Loucy (cell line): ENCODE measurements around the gene MRPS9.

Experiments
- H2AFZ ChIP-seq: fragments of 200-600 bp; sonication (generic); 2 replicates; pipeline ENCODE4 v1.6.0; 2016; ENCODE audit warnings: antibody characterized with exemption, mild to moderate bottlenecking, low read length, moderate library complexity
- H3F3A ChIP-seq: fragments of 200-600 bp; 2 replicates; pipeline ENCODE4 v1.6.0; 2016; ENCODE audit warnings: antibody characterized with exemption, low read depth, mild to moderate bottlenecking
- H3K27me3 ChIP-seq: fragments of 200-600 bp; sonication (generic); 2 replicates; pipeline ENCODE4 v1.6.1; 2014; ENCODE audit warnings: low read length, mild to moderate bottlenecking; ENCODE audit not compliant: insufficient read depth, poor library complexity, severe bottlenecking
- H3K36me3 ChIP-seq: fragments of 200-600 bp; sonication (generic); 2 replicates; pipeline ENCODE4 v1.6.1; 2016; ENCODE audit warnings: low read length; ENCODE audit not compliant: insufficient read depth
- H3K4me1 ChIP-seq: fragments of 200-600 bp; sonication (generic); 2 replicates; pipeline ENCODE4 v1.5.1; 2014; ENCODE audit warnings: low read length, mild to moderate bottlenecking; ENCODE audit not compliant: insufficient read depth, poor library complexity, severe bottlenecking
- H3K4me2 ChIP-seq: fragments of 200-600 bp; sonication (generic); 2 replicates; pipeline ENCODE4 v1.6.0; 2014; ENCODE audit warnings: antibody characterized with exemption, low read length, low read depth, mild to moderate bottlenecking; ENCODE audit not compliant: poor library complexity, severe bottlenecking
- H3K4me3 ChIP-seq: fragments of 200-600 bp; sonication (generic); 2 replicates; pipeline ENCODE4 v1.5.1; 2014; ENCODE audit warnings: low read length, mild to moderate bottlenecking, mixed read lengths; ENCODE audit not compliant: poor library complexity, severe bottlenecking
- H3K79me2 ChIP-seq: fragments of 200-600 bp; sonication (generic); 2 replicates; pipeline ENCODE4 v1.6.1; 2014; ENCODE audit warnings: low read length; ENCODE audit not compliant: insufficient read depth
- H3K9ac ChIP-seq: fragments of 200-600 bp; sonication (generic); 2 replicates; pipeline ENCODE4 v1.6.0; 2014; ENCODE audit warnings: mild to moderate bottlenecking, low read depth, low read length, moderate library complexity; ENCODE audit not compliant: poor library complexity, severe bottlenecking
- H3K9me2 ChIP-seq: fragments of 200-600 bp; sonication (generic); replicated peaks from 2 replicates; pipeline ENCODE4 v1.6.1; 2016; ENCODE audit warnings: low read depth, low read length, mixed read lengths
- H3K9me3 ChIP-seq: fragments of 200-600 bp; sonication (generic); 2 replicates; pipeline ENCODE4 v1.6.1; 2014; ENCODE audit warnings: mild to moderate bottlenecking, antibody characterized with exemption, low read length, low read depth; ENCODE audit not compliant: insufficient read depth
- H4K20me1 ChIP-seq: fragments of 200-600 bp; sonication (generic); 2 replicates; pipeline ENCODE4 v1.6.0; 2014; ENCODE audit warnings: antibody characterized with exemption, low read length, mild to moderate bottlenecking; ENCODE audit not compliant: insufficient read depth, poor library complexity, severe bottlenecking
- EZH2phosphoT487 ChIP-seq: fragments of 200-600 bp; IDR thresholded peaks from 2 replicates; pipeline ENCODE4 v1.6.1; 2018; ENCODE audit warnings: antibody characterized with exemption, mild to moderate bottlenecking, moderate library complexity, borderline replicate concordance
- TF ChIP-seq, protein P1 (sequence below): fragments of 200-600 bp; sonication (generic); conservative IDR thresholded peaks from 2 replicates; pipeline ENCODE4 v1.5.1; 2014; ENCODE audit warnings: mild to moderate bottlenecking, antibody characterized with exemption, low read length

MRPS9 gene

DNA sequence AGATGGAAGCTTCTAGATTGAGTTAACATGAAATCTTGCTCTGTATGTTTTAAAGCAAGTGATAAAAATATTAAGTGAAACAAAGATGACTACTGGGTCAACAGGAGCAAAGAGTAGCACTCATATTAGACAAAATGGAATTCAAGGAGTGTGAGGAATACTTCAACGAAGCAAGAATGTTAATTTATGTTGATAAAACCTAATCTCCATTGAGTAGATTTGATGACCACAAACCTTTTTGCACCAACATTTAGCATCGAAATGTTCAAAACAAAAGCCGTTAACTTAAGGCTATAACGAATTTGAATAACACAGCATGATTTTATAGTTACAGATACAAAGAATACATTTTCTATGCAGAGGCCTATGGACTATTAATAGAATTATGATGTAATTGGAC is 35.7 kb downstream of the MRPS9 start:
- no peaks in the 10 kb centered on the region for H3K9me3 ChIP-seq
- no peak overlapping the region for H3K4me2 ChIP-seq
- peaks cover 3% of the 10 kb centered on the region; the same call in 1 of the 2 replicates for H3K36me3 ChIP-seq
- H3F3A ChIP-seq = no peaks in the 10 kb centered on the region
- no peak overlapping the region for H3K9ac ChIP-seq
- no peaks in the 10 kb centered on the region for H4K20me1 ChIP-seq
- H3K4me1 ChIP-seq = peaks cover 10% of the 10 kb centered on the region
- H2AFZ ChIP-seq = no peak overlapping the region
- no peak for TF ChIP-seq EZH2phosphoT487
- TF ChIP-seq, protein P1, sequence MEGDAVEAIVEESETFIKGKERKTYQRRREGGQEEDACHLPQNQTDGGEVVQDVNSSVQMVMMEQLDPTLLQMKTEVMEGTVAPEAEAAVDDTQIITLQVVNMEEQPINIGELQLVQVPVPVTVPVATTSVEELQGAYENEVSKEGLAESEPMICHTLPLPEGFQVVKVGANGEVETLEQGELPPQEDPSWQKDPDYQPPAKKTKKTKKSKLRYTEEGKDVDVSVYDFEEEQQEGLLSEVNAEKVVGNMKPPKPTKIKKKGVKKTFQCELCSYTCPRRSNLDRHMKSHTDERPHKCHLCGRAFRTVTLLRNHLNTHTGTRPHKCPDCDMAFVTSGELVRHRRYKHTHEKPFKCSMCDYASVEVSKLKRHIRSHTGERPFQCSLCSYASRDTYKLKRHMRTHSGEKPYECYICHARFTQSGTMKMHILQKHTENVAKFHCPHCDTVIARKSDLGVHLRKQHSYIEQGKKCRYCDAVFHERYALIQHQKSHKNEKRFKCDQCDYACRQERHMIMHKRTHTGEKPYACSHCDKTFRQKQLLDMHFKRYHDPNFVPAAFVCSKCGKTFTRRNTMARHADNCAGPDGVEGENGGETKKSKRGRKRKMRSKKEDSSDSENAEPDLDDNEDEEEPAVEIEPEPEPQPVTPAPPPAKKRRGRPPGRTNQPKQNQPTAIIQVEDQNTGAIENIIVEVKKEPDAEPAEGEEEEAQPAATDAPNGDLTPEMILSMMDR = no peak
- H3K79me2 ChIP-seq = no peaks in the 10 kb centered on the region
- no peak overlapping the region for H3K4me3 ChIP-seq
- H3K9me2 ChIP-seq = no peaks in the 10 kb centered on the region
- H3K27me3 ChIP-seq = no peaks in the 10 kb centered on the region

DNA sequence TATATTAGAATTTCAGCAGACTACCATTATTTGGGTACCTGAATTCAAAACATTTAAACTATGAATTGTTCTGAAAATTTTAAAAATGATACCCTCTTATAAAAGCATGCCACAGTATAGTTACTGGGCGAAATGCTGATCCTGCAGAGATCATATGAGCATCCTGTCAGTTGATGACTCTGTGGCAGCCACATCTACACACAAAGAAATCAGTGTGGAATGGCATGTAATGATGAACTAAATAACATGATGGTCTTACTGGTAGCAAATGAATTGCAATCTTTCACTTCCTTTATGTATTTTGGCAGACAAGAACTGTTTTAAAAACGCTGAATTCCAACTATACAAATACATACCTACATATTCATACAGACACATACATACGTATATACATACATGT is 38.3 kb downstream of the MRPS9 start:
- H3F3A ChIP-seq = no peaks in the 10 kb centered on the region
- H3K36me3 ChIP-seq = 0 out of 2 replicates have a peak, but pooled peaks cover 3% of the 10 kb centered on the region
- H3K4me1 ChIP-seq = peaks cover 10% of the 10 kb centered on the region
- no peaks in the 10 kb centered on the region for H3K9me2 ChIP-seq
- H3K4me2 ChIP-seq = no peak overlapping the region
- no peak overlapping the region for H3K4me3 ChIP-seq
- no peak overlapping the region for H2AFZ ChIP-seq
- no peak overlapping the region for H3K9ac ChIP-seq
- no peaks in the 10 kb centered on the region for H3K9me3 ChIP-seq
- H3K79me2 ChIP-seq = no peaks in the 10 kb centered on the region
- no peaks in the 10 kb centered on the region for H3K27me3 ChIP-seq
- no peak for TF ChIP-seq EZH2phosphoT487
- H4K20me1 ChIP-seq = no peaks in the 10 kb centered on the region

DNA sequence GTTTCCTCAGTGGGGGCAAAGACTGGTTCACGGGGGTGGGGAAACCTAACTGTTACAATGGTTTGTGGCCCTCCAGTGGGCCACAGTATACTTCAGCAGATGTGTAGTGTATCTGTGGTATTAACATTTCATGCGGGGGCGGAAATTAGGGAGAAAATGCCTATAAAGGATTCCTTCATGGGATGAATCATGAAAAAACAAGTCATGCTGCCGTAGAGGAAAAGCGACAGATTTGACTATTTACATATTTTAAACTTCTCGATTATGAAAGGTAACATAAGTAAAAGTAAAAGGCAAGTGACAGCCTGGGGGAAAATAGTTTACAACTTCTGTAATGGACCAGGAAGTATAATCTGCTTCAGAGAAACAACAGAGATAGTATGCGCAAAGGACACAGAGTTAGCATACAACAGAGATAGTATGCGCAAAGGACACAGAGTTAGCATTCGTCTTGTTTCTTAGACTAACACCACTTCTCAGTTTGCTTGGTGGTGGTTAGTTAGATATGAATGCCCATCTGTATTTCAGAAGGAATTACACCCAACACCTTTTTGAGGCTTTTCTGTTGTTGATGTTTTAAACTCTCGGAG is 41.1 kb downstream of the MRPS9 start:
- TF ChIP-seq EZH2phosphoT487 = no peak
- TF ChIP-seq, protein P1 = no peak

DNA sequence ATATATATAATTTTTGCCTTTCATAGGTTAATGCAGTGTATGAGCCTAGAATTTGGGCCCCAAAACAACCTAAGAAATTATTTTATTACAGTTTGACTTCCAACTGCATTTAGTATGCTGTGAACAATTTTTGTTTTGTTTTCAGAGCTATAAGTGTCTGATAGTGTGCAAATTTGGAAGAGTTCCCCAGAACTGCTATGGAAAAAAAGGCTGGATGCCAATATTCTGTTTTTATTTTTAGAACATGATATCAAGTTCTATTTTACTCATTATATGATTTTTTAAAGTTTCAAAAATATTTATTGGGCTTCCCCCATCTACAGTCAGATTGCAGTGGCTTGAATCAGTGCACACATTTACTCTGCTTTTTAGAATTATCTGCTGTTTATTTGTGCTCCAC is 42.6 kb downstream of the MRPS9 start:
- H3K9me3 ChIP-seq = no peaks in the 10 kb centered on the region
- no peaks in the 10 kb centered on the region for H3K27me3 ChIP-seq
- no peaks in the 10 kb centered on the region for H4K20me1 ChIP-seq
- no peaks in the 10 kb centered on the region for H3F3A ChIP-seq
- H3K9me2 ChIP-seq = no peaks in the 10 kb centered on the region
- H3K9ac ChIP-seq = no peak overlapping the region
- no peak overlapping the region for H3K4me2 ChIP-seq
- TF ChIP-seq EZH2phosphoT487 = no peak
- TF ChIP-seq, protein P1 = no peak
- H2AFZ ChIP-seq = no peak overlapping the region
- H3K79me2 ChIP-seq = no peaks in the 10 kb centered on the region
- H3K4me3 ChIP-seq = no peak overlapping the region
- 0 out of 2 replicates have a peak, but pooled peaks cover 3% of the 10 kb centered on the region for H3K36me3 ChIP-seq
- H3K4me1 ChIP-seq = peaks cover 3% of the 10 kb centered on the region

More for the DNA sequence above, 41.1 kb downstream of the MRPS9 start:
- Histone ChIP-seq H3F3A (no peaks in the 10 kb centered on the region), H3K27me3 (no peaks in the 10 kb centered on the region), H3K79me2 (no peaks in the 10 kb centered on the region), H3K9ac (no peak overlapping the region), H3K9me3 (no peaks in the 10 kb centered on the region), H3K4me1 (peaks cover 10% of the 10 kb centered on the region), H2AFZ (no peak overlapping the region), H4K20me1 (no peaks in the 10 kb centered on the region), H3K4me3 (no peak overlapping the region), H3K36me3 (0 out of 2 replicates have a peak, but pooled peaks cover 3% of the 10 kb centered on the region), H3K9me2 (no peaks in the 10 kb centered on the region), H3K4me2 (no peak overlapping the region)
